Measurements from ENCODE around the gene FOXL3.

GRCh38 chr7:340200-340937 lies 50.4 kb downstream of the FOXL3 start:
- TF ChIP-seq CTCF (IDR thresholded peaks at IDR 0.05) (no peak), POLR2A (IDR thresholded peaks at IDR 0.05) (no peak)

Data from breast epithelium (tissue), 3 donors.